ENCODE results near the gene CMTR1. TPM values are rescaled to one million over a fixed set of nuclear protein-coding genes. Genes with fewer than 3 reads are reported as not detected.

CMTR1 gene
- total and polyA plus RNA-seq, 9 donors = 18.7 to 45.0 (median 38.4) TPM

GRCh38 chr6:37487591-37488380, 54.8 kb downstream of the CMTR1 start:
- 63 to 68% (median 65%) methylated on average over 9 of the region's 9 CpGs for WGBS, 3 donors
- TF ChIP-seq CTCF (IDR thresholded peaks at IDR 0.05) (no peak), EP300 (IDR thresholded peaks at IDR 0.05) (no peak), POLR2A (IDR thresholded peaks at IDR 0.05) (no peak)
- Histone ChIP-seq H3K27ac (no peak overlapping the region), H3K9me3 (no peaks in the 10 kb centered on the region), H3K36me3 (no peaks in the 10 kb centered on the region), H3K4me1 (ENCODE audit: insufficient read depth) (no peaks in the 10 kb centered on the region), H3K4me3 (no peak overlapping the region), H3K27me3 (no peaks in the 10 kb centered on the region)
- intact Hi-C loops (cut with DNase I) = loop anchor here in 2 of 4 donors (10.0 kb wide), 2 partner anchors 207 to 1007 kb away; partner anchors contain the start of gene MDGA1 (in 1 of the 2)
- DNase-seq = no peak

- WGBS, 3 donors = 59 to 73% (median 59%) methylated on average over 1 of the region's 1 CpG
- intact Hi-C loops (cut with DNase I) = loop anchor here in 2 of 4 donors (10.0 kb wide), 2 partner anchors 206 to 1006 kb away; partner anchors contain the start of gene MDGA1 (in 1 of the 2)
Observed at GRCh38 chr6:37488476-37488875, 55.5 kb downstream of the CMTR1 start.

GRCh38 chr6:37489697-37490336, 56.8 kb downstream of the CMTR1 start:
- WGBS, 3 donors = 44 to 49% (median 49%) methylated on average over 9 to 10 of the region's 10 CpGs
- TF ChIP-seq CTCF (IDR thresholded peaks at IDR 0.05) = no peak
- TF ChIP-seq EP300 (IDR thresholded peaks at IDR 0.05) = no peak
- TF ChIP-seq POLR2A (IDR thresholded peaks at IDR 0.05) = no peak
- H3K4me1 ChIP-seq (ENCODE audit: insufficient read depth) = peaks cover 5% of the 10 kb centered on the region
- no peak overlapping the region for H3K4me3 ChIP-seq
- no peaks in the 10 kb centered on the region for H3K27me3 ChIP-seq
- peak in 2 of 5 donors; percentile 23 to 51 for DNase-seq
- intact Hi-C loops (cut with DNase I) = loop anchor here in 2 of 4 donors (5.0 to 10.0 kb wide), 3 partner anchors 202 to 1005 kb away; partner anchors contain the start of gene MDGA1 (in 1 of the 2)
- H3K36me3 ChIP-seq = no peaks in the 10 kb centered on the region
- H3K27ac ChIP-seq = no peak overlapping the region
- no peaks in the 10 kb centered on the region for H3K9me3 ChIP-seq

More at GRCh38 chr6:37488476-37488875, 55.5 kb downstream of the CMTR1 start:
- peaks cover 4% of the 10 kb centered on the region for H3K4me1 ChIP-seq (ENCODE audit: insufficient read depth)
- no peaks in the 10 kb centered on the region for H3K27me3 ChIP-seq
- H3K36me3 ChIP-seq = no peaks in the 10 kb centered on the region
- no peak overlapping the region for H3K27ac ChIP-seq
- no peak for DNase-seq
- no peaks in the 10 kb centered on the region for H3K9me3 ChIP-seq
- no peak overlapping the region for H3K4me3 ChIP-seq
- TF ChIP-seq EP300 (IDR thresholded peaks at IDR 0.05) (no peak), POLR2A (IDR thresholded peaks at IDR 0.05) (no peak), CTCF (IDR thresholded peaks at IDR 0.05) (no peak)

GRCh38 chr6:37490536-37491170, 57.6 kb downstream of the CMTR1 start:
- 76 to 80% (median 76%) methylated on average over 9 of the region's 9 CpGs for WGBS, 3 donors
- Histone ChIP-seq H3K27me3 (no peaks in the 10 kb centered on the region), H3K4me1 (ENCODE audit: insufficient read depth) (peaks cover 5% of the 10 kb centered on the region), H3K36me3 (no peaks in the 10 kb centered on the region), H3K4me3 (no peak overlapping the region), H3K27ac (no peak overlapping the region), H3K9me3 (no peaks in the 10 kb centered on the region)
- DNase-seq = peak in 1 of 5 donors; percentile 10
- TF ChIP-seq POLR2A (IDR thresholded peaks at IDR 0.05) (no peak), EP300 (IDR thresholded peaks at IDR 0.05) (no peak), CTCF (IDR thresholded peaks at IDR 0.05) (no peak)
- intact Hi-C loops (cut with DNase I) = loop anchor here in 1 of 4 donors (5.0 kb wide), 1 partner anchor 202 kb away; no protein-coding TSS in a partner anchor

All from ovary (tissue), 9 donors.